HFFc6 (cell line): ENCODE results near the gene SLC30A5. TPM values are rescaled to one million over a fixed set of nuclear protein-coding genes. Genes with fewer than 3 reads are reported as not detected.
A peak's percentile ranks its signal among the peaks of the same experiment; 100 is the strongest.
"Not testable (repeated sequence)": the region's sequence is repeated elsewhere in the genome, so short reads cannot be mapped to it uniquely, and the experiment has no call there.

Experiments used
- DNase-seq: peaks from one replicate; pipeline ENCODE4 v3.0.0-alpha.2; 2018
- H3K27ac Mint-ChIP-seq: 2 replicates; pipeline ENCODE4 v1.8.0; 2020; ENCODE audit warnings: mild to moderate bottlenecking, mixed read lengths
- H3K27me3 Mint-ChIP-seq: 2 replicates; pipeline ENCODE4 v1.8.0; 2021; ENCODE audit warnings: mild to moderate bottlenecking, moderate library complexity, mixed read lengths; ENCODE audit not compliant: insufficient read depth
- H3K36me3 Mint-ChIP-seq: 2 replicates; pipeline ENCODE4 v1.8.0; 2021; ENCODE audit warnings: low read depth, mixed read lengths
- H3K4me1 Mint-ChIP-seq: 2 replicates; pipeline ENCODE4 v1.8.0; 2020; ENCODE audit warnings: low read depth, mixed read lengths
- H3K4me3 Mint-ChIP-seq: 2 replicates; pipeline ENCODE4 v1.8.0; 2020; ENCODE audit warnings: mild to moderate bottlenecking, moderate library complexity, mixed read lengths
- H3K9me3 Mint-ChIP-seq: 2 replicates; pipeline ENCODE4 v1.8.0; 2020; ENCODE audit warnings: mild to moderate bottlenecking, mixed read lengths
- total RNA-seq, 6 experiments: library from RNA; stranded (reverse); fragmentation: NEBNext Ultra II Directional; extraction: Animal tissue kit (Norgen Biotek cat#: 25700); gene quantifications; 2 replicates in 1 of 6; 3 replicates in 5 of 6; pipeline ENCODE4 v1.2.3, GENCODE V29; 2021
- TF ChIP-seq, protein P1 (sequence below): fragments of 200-600 bp; sonication (generic); IDR thresholded peaks from 2 replicates; pipeline ENCODE4 v1.5.0; 2021; ENCODE audit warnings: antibody characterized with exemption, mild to moderate bottlenecking

Gene SLC30A5
- total RNA-seq, 6 experiments from 2014 or later: 55.9 to 80.7 (median 71.7) TPM

- H3K36me3 Mint-ChIP-seq: peaks cover 23% of the 10 kb centered on the region
- no peak overlapping the region for H3K27ac Mint-ChIP-seq
- no peaks in the 10 kb centered on the region for H3K4me1 Mint-ChIP-seq
- H3K27me3 Mint-ChIP-seq: no peaks in the 10 kb centered on the region
- H3K4me3 Mint-ChIP-seq: no peak overlapping the region
- no peak for DNase-seq
- no peaks in the 10 kb centered on the region for H3K9me3 Mint-ChIP-seq
- TF ChIP-seq, protein P1, sequence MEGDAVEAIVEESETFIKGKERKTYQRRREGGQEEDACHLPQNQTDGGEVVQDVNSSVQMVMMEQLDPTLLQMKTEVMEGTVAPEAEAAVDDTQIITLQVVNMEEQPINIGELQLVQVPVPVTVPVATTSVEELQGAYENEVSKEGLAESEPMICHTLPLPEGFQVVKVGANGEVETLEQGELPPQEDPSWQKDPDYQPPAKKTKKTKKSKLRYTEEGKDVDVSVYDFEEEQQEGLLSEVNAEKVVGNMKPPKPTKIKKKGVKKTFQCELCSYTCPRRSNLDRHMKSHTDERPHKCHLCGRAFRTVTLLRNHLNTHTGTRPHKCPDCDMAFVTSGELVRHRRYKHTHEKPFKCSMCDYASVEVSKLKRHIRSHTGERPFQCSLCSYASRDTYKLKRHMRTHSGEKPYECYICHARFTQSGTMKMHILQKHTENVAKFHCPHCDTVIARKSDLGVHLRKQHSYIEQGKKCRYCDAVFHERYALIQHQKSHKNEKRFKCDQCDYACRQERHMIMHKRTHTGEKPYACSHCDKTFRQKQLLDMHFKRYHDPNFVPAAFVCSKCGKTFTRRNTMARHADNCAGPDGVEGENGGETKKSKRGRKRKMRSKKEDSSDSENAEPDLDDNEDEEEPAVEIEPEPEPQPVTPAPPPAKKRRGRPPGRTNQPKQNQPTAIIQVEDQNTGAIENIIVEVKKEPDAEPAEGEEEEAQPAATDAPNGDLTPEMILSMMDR: no peak
Observed at GRCh38 chr5:69105996-69106906, 12.4 kb downstream of the SLC30A5 start.

- peaks cover 23% of the 10 kb centered on the region for H3K36me3 Mint-ChIP-seq
- not testable (repeated sequence) for H3K4me3 Mint-ChIP-seq
Observed at GRCh38 chr5:69108367-69108766, 14.6 kb downstream of the SLC30A5 start.

GRCh38 chr5:69113851-69114250 is 20.0 kb downstream of the SLC30A5 start:
- H3K36me3 Mint-ChIP-seq: peaks cover 24% of the 10 kb centered on the region
- H3K27ac Mint-ChIP-seq: 0 out of 2 replicates have a peak overlapping the region, but pooled peaks have one; percentile 20
- TF ChIP-seq, protein P1: no peak
- no peak overlapping the region for H3K4me3 Mint-ChIP-seq
- DNase-seq: no peak
- peaks cover 10% of the 10 kb centered on the region for H3K4me1 Mint-ChIP-seq
- H3K27me3 Mint-ChIP-seq: no peaks in the 10 kb centered on the region
- no peaks in the 10 kb centered on the region for H3K9me3 Mint-ChIP-seq

More at GRCh38 chr5:69108367-69108766, 14.6 kb downstream of the SLC30A5 start:
- not testable (repeated sequence) for H3K9me3 Mint-ChIP-seq, H3K27me3 Mint-ChIP-seq, H3K27ac Mint-ChIP-seq, H3K4me1 Mint-ChIP-seq, DNase-seq

DNA sequence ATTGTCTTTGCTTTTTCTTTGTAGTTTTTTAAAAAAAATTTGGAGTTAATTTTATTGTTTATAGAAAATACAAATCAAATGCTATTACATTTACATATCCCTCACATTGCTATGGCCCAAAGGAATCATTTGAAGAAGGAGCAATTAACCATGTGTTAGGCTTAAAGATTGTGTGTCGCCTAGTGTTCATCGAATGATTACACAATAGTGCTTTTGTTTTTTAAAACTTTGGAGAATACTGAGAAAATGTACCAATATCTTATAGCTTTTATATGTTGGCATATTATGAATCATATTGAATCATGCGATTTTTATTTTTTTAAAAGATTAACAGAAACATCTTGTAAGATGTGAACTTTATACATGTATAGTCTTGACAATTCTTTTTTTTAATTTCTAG is 21.7 kb downstream of the SLC30A5 start:
- Mint-ChIP-seq H3K27ac (no peak overlapping the region), H3K36me3 (peaks cover 17% of the 10 kb centered on the region), H3K27me3 (no peaks in the 10 kb centered on the region), H3K4me3 (no peak overlapping the region), H3K9me3 (no peaks in the 10 kb centered on the region), H3K4me1 (peaks cover 10% of the 10 kb centered on the region)
- TF ChIP-seq, protein P1: no peak
- no peak for DNase-seq

DNA sequence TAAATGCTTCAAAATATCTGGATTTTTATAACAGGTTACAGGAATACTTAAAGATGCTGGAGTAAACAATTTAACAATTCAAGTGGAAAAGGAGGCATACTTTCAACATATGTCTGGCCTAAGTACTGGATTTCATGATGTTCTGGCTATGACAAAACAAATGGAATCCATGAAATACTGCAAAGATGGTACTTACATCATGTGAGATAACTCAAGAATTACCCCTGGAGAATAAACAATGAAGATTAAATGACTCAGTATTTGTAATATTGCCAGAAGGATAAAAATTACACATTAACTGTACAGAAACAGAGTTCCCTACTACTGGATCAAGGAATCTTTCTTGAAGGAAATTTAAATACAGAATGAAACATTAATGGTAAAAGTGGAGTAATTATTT is 35.6 kb downstream of the SLC30A5 start:
- Mint-ChIP-seq H3K27ac (peak overlapping the region; percentile 38; the same call in 1 of the 2 replicates), H3K36me3 (peaks cover 33% of the 10 kb centered on the region), H3K27me3 (no peaks in the 10 kb centered on the region), H3K9me3 (no peaks in the 10 kb centered on the region), H3K4me1 (peaks cover 10% of the 10 kb centered on the region), H3K4me3 (no peak overlapping the region)
- peak; percentile 71 for DNase-seq
- TF ChIP-seq, protein P1: no peak

DNA sequence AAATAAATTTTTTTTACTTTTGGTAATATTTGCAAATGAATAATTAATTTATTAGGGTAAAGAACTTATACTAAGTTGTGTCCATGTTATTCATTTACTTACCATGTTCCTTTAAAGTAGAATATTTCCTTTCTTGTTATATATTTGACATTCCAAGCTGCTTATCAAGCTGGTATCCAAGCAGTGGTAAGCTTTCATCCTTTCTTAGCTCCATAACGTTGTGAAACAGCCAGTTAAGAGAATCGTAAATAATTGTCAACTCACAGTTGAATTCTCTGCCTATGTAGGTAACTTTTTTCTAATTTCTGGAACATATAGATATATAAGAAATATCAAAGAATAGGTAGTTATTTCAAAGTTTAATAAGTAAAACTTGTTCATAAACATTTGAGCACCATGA is 36.4 kb downstream of the SLC30A5 start:
- Mint-ChIP-seq H3K27me3 (no peaks in the 10 kb centered on the region), H3K9me3 (no peaks in the 10 kb centered on the region), H3K4me3 (no peak overlapping the region), H3K27ac (no peak overlapping the region), H3K36me3 (peaks cover 36% of the 10 kb centered on the region), H3K4me1 (peaks cover 10% of the 10 kb centered on the region)
- TF ChIP-seq, protein P1: no peak
- no peak for DNase-seq
